ENCODE results near the gene LYRM4. TPM values are rescaled to one million over a fixed set of nuclear protein-coding genes. Genes with fewer than 3 reads are reported as not detected.

LYRM4 gene
- total and polyA plus RNA-seq, 2 donors (not counting 1 experiment from before 2014, with no cell fraction given) = 22.1 to 29.5 TPM

DNA sequence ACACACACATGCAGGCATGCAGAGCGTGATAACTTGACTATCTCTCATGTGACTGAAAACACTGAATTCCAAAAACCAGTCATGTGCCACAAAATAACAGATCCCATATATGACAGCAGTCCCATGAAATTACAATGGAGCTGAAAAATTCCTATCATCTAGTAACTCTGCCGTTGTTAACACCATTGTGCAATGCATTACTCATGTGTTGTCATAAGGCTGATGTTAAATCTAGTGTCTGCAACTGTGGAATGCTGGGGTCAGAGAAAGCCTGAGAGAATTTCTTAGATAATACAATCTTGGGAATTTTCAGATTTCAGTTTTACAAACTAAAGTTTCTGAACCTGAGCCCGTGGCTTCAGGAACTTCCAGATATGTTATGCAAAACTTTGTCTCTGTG, 70.2 kb downstream of the LYRM4 start:
- no peaks in the 10 kb centered on the region for H3K9me3 ChIP-seq (ENCODE audit: control extremely low read depth in 1 of 3, control insufficient read depth in 2 of 3, insufficient read depth in 1 of 3, low read length in 2 of 3)
- H3K27me3 Mint-ChIP-seq = no peaks in the 10 kb centered on the region
- DNase-seq (no peak), ATAC-seq (ENCODE audit: low read depth) (no peak)
- intact Hi-C loops (cut with micrococcal nuclease) = no loop called here
- H2AFZ ChIP-seq (ENCODE audit: insufficient read depth, low read depth, low read length, poor library complexity, severe bottlenecking) = no peak overlapping the region
- ChIA-PET POLR2A (no interaction called here), CTCF (no interaction called here)
- H3K4me1 Mint-ChIP-seq = no peaks in the 10 kb centered on the region
- H4K20me1 ChIP-seq (ENCODE audit: control insufficient read depth, insufficient read depth, low read length, poor library complexity, severe bottlenecking) = no peaks in the 10 kb centered on the region
- H3K4me1 ChIP-seq (ENCODE audit: control insufficient read depth in 2 of 2, insufficient read depth in 2 of 2, low read length in 2 of 2) = no peaks in the 10 kb centered on the region
- H3K79me2 ChIP-seq (ENCODE audit: control insufficient read depth, insufficient read depth, low read length) = no peaks in the 10 kb centered on the region
- H3K9ac ChIP-seq (ENCODE audit: low read length) = no peak overlapping the region
- H3K27ac ChIP-seq (ENCODE audit: low read length in 2 of 2) = no peak overlapping the region
- no peak overlapping the region for H3K4me2 ChIP-seq (replicated peaks; ENCODE audit: low read depth, low read length, poor library complexity, severe bottlenecking)
- 100% methylated on average over 1 of the region's 3 CpGs for WGBS (ENCODE audit: insufficient coverage)
- H3K27me3 ChIP-seq (replicated peaks in 1 of 4; ENCODE audit: control extremely low read depth in 1 of 4, control insufficient read depth in 3 of 4, insufficient read depth in 4 of 4, low read length in 3 of 4) = no peaks in the 10 kb centered on the region
- no peak overlapping the region for H3K4me3 ChIP-seq (ENCODE audit: control extremely low read depth in 1 of 5, extremely low read depth in 1 of 5, insufficient read depth in 1 of 5, low read depth in 2 of 5, low read length in 4 of 5)
- no peak overlapping the region for H3K4me3 Mint-ChIP-seq
- H3K36me3 ChIP-seq (replicated peaks in 1 of 2; ENCODE audit: control extremely low read depth in 1 of 2, control insufficient read depth in 1 of 2, extremely low read depth in 1 of 2, insufficient read depth in 2 of 2, low read length in 1 of 2) = no peaks in the 10 kb centered on the region
- TF ChIP-seq EZH2 (IDR thresholded peaks at IDR 0.05; ENCODE audit: borderline replicate concordance, insufficient read depth, low read depth, low read length, poor library complexity, severe bottlenecking) = no peak
- H3K9me3 Mint-ChIP-seq (ENCODE audit: insufficient read depth) = no peaks in the 10 kb centered on the region
- H3K27ac Mint-ChIP-seq = no peak overlapping the region

DNA sequence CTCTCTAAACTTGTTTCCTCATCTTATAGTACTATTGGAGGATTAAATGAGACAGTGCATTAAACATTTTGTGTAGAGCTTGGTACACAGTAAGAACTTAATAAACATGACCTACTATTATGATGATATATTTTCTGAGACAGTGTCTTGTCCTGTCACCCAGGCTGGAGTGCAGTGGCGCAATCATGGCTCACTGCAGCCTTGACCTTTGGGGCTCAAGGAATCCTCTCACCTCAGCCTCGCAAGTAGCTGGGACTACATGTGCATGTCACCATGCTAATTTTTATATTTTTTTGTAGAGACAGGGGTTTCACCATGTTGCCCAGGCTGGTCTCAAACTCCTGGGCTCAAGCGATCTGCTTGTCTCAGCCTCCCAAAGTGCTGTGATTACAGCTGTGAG, 72.1 kb downstream of the LYRM4 start:
- Mint-ChIP-seq H3K4me3 (no peak overlapping the region), H3K27me3 (no peaks in the 10 kb centered on the region), H3K9me3 (ENCODE audit: insufficient read depth) (no peaks in the 10 kb centered on the region), H3K27ac (no peak overlapping the region), H3K4me1 (no peaks in the 10 kb centered on the region)
- WGBS (ENCODE audit: insufficient coverage) = 100% methylated on average over 2 of the region's 3 CpGs
- Histone ChIP-seq H2AFZ (ENCODE audit: insufficient read depth, low read depth, low read length, poor library complexity, severe bottlenecking) (no peak overlapping the region), H4K20me1 (ENCODE audit: control insufficient read depth, insufficient read depth, low read length, poor library complexity, severe bottlenecking) (no peaks in the 10 kb centered on the region), H3K36me3 (replicated peaks in 1 of 2; ENCODE audit: control extremely low read depth in 1 of 2, control insufficient read depth in 1 of 2, extremely low read depth in 1 of 2, insufficient read depth in 2 of 2, low read length in 1 of 2) (no peaks in the 10 kb centered on the region), H3K4me2 (replicated peaks; ENCODE audit: low read depth, low read length, poor library complexity, severe bottlenecking) (no peak overlapping the region), H3K9ac (ENCODE audit: low read length) (no peak overlapping the region), H3K4me1 (ENCODE audit: control insufficient read depth in 2 of 2, insufficient read depth in 2 of 2, low read length in 2 of 2) (no peaks in the 10 kb centered on the region), H3K4me3 (ENCODE audit: control extremely low read depth in 1 of 5, extremely low read depth in 1 of 5, insufficient read depth in 1 of 5, low read depth in 2 of 5, low read length in 4 of 5) (no peak overlapping the region), H3K9me3 (ENCODE audit: control extremely low read depth in 1 of 3, control insufficient read depth in 2 of 3, insufficient read depth in 1 of 3, low read length in 2 of 3) (no peaks in the 10 kb centered on the region), H3K79me2 (ENCODE audit: control insufficient read depth, insufficient read depth, low read length) (no peaks in the 10 kb centered on the region), H3K27me3 (replicated peaks in 1 of 4; ENCODE audit: control extremely low read depth in 1 of 4, control insufficient read depth in 3 of 4, insufficient read depth in 4 of 4, low read length in 3 of 4) (no peaks in the 10 kb centered on the region), H3K27ac (ENCODE audit: low read length in 2 of 2) (no peak overlapping the region)
- intact Hi-C loops (cut with micrococcal nuclease) = no loop called here
- ATAC-seq (ENCODE audit: low read depth) = no peak
- POLR2A ChIA-PET = no interaction called here
- CTCF ChIA-PET = interaction anchor here (0.7 to 1.0 kb wide), 2 partner anchors 9 to 210 kb away, joined by 4 read pairs; no protein-coding TSS in a partner anchor
- no peak for TF ChIP-seq EZH2 (IDR thresholded peaks at IDR 0.05; ENCODE audit: borderline replicate concordance, insufficient read depth, low read depth, low read length, poor library complexity, severe bottlenecking)
- TF ChIP-seq, protein P1, sequence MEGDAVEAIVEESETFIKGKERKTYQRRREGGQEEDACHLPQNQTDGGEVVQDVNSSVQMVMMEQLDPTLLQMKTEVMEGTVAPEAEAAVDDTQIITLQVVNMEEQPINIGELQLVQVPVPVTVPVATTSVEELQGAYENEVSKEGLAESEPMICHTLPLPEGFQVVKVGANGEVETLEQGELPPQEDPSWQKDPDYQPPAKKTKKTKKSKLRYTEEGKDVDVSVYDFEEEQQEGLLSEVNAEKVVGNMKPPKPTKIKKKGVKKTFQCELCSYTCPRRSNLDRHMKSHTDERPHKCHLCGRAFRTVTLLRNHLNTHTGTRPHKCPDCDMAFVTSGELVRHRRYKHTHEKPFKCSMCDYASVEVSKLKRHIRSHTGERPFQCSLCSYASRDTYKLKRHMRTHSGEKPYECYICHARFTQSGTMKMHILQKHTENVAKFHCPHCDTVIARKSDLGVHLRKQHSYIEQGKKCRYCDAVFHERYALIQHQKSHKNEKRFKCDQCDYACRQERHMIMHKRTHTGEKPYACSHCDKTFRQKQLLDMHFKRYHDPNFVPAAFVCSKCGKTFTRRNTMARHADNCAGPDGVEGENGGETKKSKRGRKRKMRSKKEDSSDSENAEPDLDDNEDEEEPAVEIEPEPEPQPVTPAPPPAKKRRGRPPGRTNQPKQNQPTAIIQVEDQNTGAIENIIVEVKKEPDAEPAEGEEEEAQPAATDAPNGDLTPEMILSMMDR (IDR thresholded peaks at IDR 0.05) = no peak
- no peak for DNase-seq
